ENCODE measurements around the gene TRMT61A. TPM values are rescaled to one million over a fixed set of nuclear protein-coding genes. Genes with fewer than 3 reads are reported as not detected.
A peak's percentile ranks its signal among the peaks of the same experiment; 100 is the strongest.

Gene TRMT61A
- total and polyA plus RNA-seq, 2 of the 13 experiments (the other 11 are each of a cell fraction or from before 2014, with no cell fraction given) = 6.5 to 13.6 TPM

GRCh38 chr14:103524002-103524935 lies 4.7 kb upstream of the TRMT61A start (continued):
- TF ChIP-seq ZNF142 (CRISPR knock-in tag; IDR thresholded peaks at IDR 0.05) = no peak
- TF ChIP-seq MXI1 (IDR thresholded peaks at IDR 0.05; ENCODE audit: borderline replicate concordance, low read depth, low read length) = no peak
- TF ChIP-seq PATZ1 (CRISPR knock-in tag; IDR thresholded peaks at IDR 0.05) = no peak
- TF ChIP-seq E2F1 (CRISPR knock-in tag; IDR thresholded peaks at IDR 0.05) = no peak
- TF ChIP-seq THAP8 (CRISPR knock-in tag; IDR thresholded peaks at IDR 0.05; ENCODE audit: borderline replicate concordance) = no peak
- TF ChIP-seq NFAT5 (CRISPR knock-in tag; IDR thresholded peaks at IDR 0.05) = no peak
- no peak for TF ChIP-seq RBM22 (optimal IDR thresholded peaks at IDR 0.05; ENCODE audit: low read length)
- no peak for TF ChIP-seq RBM39 (IDR thresholded peaks at IDR 0.05; ENCODE audit: low read depth, low read length, poor library complexity, severe bottlenecking)
- peak; percentile 85 for TF ChIP-seq ZBTB33 (CRISPR knock-in tag; IDR thresholded peaks at IDR 0.05)
